Left lobe of liver (tissue), 2 donors: ENCODE results near the gene RARS2. TPM values are rescaled to one million over a fixed set of nuclear protein-coding genes. Genes with fewer than 3 reads are reported as not detected.
"Not testable (repeated sequence)": the region's sequence is repeated elsewhere in the genome, so short reads cannot be mapped to it uniquely, and the experiment has no call there.

Experiments
- ATAC-seq: fragments of 200-7000 bp; cut with Tn5 transposase; one replicate; pipeline ENCODE4 v1.9.1; 2020; ENCODE audit warnings: mild to moderate bottlenecking, moderate library complexity
- DNase-seq: peaks from one replicate; pipeline ENCODE4 v3.0.0-alpha.2; 2020; ENCODE audit warnings: low spot score
- total RNA-seq: library from RNA; stranded (reverse); gene quantifications from one replicate; pipeline ENCODE4 v1.2.1, GENCODE V29; 2021
- donor health status: DM: no; HTN: no; CAD: no; lungs with moderate emphysema.
- donor health status: DM: no; HTN: yes; CAD: no.

Gene RARS2
- total RNA-seq = 13.6 TPM

- peak; percentile 98 for DNase-seq
- ATAC-seq = peak; percentile 100
Measured at GRCh38 chr6:87589693-87590416, at the start of gene RARS2, which contains the start of gene ORC3. Gene RARS2, minus strand, starts transcription at chr6:87589987. Its CDS starts 30 bp downstream, at chr6:87589957. Gene ORC3, plus strand, starts transcription at chr6:87590135. Its CDS starts 34 bp downstream, at chr6:87590169.

GRCh38 chr6:87639373-87639772, 49.6 kb upstream of the RARS2 start:
- DNase-seq (no peak), ATAC-seq (no peak)

GRCh38 chr6:87637106-87637505, 47.3 kb upstream of the RARS2 start:
- DNase-seq (no peak), ATAC-seq (no peak)

GRCh38 chr6:87636315-87636714, 46.5 kb upstream of the RARS2 start:
- no peak for ATAC-seq
- no peak for DNase-seq

GRCh38 chr6:87633851-87634250, 44.1 kb upstream of the RARS2 start:
- DNase-seq = no peak
- ATAC-seq = no peak

GRCh38 chr6:87630746-87631145, 41.0 kb upstream of the RARS2 start:
- no peak for DNase-seq
- no peak for ATAC-seq

- DNase-seq = no peak
- ATAC-seq = no peak
Measured at GRCh38 chr6:87628881-87629280, 39.1 kb upstream of the RARS2 start.

GRCh38 chr6:87628424-87628823, 38.6 kb upstream of the RARS2 start:
- no peak for ATAC-seq
- no peak for DNase-seq

- ATAC-seq = peak; percentile 92
Measured at GRCh38 chr6:87623248-87623647, 33.5 kb upstream of the RARS2 start.

GRCh38 chr6:87618531-87618930, 28.7 kb upstream of the RARS2 start:
- DNase-seq (no peak), ATAC-seq (no peak)

More at GRCh38 chr6:87623248-87623647, 33.5 kb upstream of the RARS2 start:
- no peak for DNase-seq

- ATAC-seq (no peak), DNase-seq (no peak)
Measured at GRCh38 chr6:87617405-87617804, 27.6 kb upstream of the RARS2 start.

GRCh38 chr6:87613018-87613417, 23.2 kb upstream of the RARS2 start:
- not testable (repeated sequence) for ATAC-seq, DNase-seq

GRCh38 chr6:87608802-87609201, 19.0 kb upstream of the RARS2 start:
- ATAC-seq (peak; percentile 43), DNase-seq (no peak)

- no peak for DNase-seq
- ATAC-seq = no peak
Measured at GRCh38 chr6:87606199-87606598, 16.4 kb upstream of the RARS2 start.

GRCh38 chr6:87600576-87600975, 10.8 kb upstream of the RARS2 start:
- no peak for DNase-seq
- ATAC-seq = no peak

- no peak for DNase-seq
- ATAC-seq = no peak
Measured at GRCh38 chr6:87590990-87591389, 1.2 kb upstream of the RARS2 start.

GRCh38 chr6:87590417-87590880, 662 bp upstream of the RARS2 start:
- DNase-seq (no peak), ATAC-seq (no peak)

- ATAC-seq = no peak
- no peak for DNase-seq
Measured at GRCh38 chr6:87588756-87589407, 905 bp downstream of the RARS2 start.

GRCh38 chr6:87586371-87587077, 3.3 kb downstream of the RARS2 start:
- ATAC-seq (no peak), DNase-seq (no peak)

GRCh38 chr6:87583822-87584221, 6.0 kb downstream of the RARS2 start:
- ATAC-seq (no peak), DNase-seq (no peak)

GRCh38 chr6:87575423-87575822, 14.4 kb downstream of the RARS2 start:
- ATAC-seq (no peak), DNase-seq (no peak)
